Astrocyte (in vitro differentiated cells and primary cell): ENCODE data around the gene RBP5. TPM values are rescaled to one million over a fixed set of nuclear protein-coding genes. Genes with fewer than 3 reads are reported as not detected.

ENCODE experiments used
- DNase-seq: peaks from one replicate; pipeline ENCODE4 v3.0.0-alpha.2; 2010; ENCODE audit warnings: low read depth
- FAIRE-seq: peaks from 2 replicates; lab custom pipeline; 2011; peaks lifted over from hg19 to GRCh38; lab: Jason Lieb, UNC
- H2AFZ ChIP-seq: 2 replicates; pipeline ENCODE4 v1.6.0; 2012; ENCODE audit warnings: low read depth, low read length, inconsistent platforms
- H3K27ac ChIP-seq: 2 replicates; pipeline ENCODE4 v1.5.1; 2011; ENCODE audit warnings: low read depth, low read length, inconsistent platforms
- H3K27me3 ChIP-seq: 2 replicates; pipeline ENCODE4 v1.6.0; 2011; ENCODE audit warnings: low read length, inconsistent platforms; ENCODE audit not compliant: insufficient read depth
- H3K36me3 ChIP-seq: 2 replicates; pipeline ENCODE4 v1.5.1; 2011; ENCODE audit warnings: low read length, inconsistent platforms; ENCODE audit not compliant: insufficient read depth
- H3K4me1 ChIP-seq: 2 replicates; pipeline ENCODE4 v1.5.1; 2011; ENCODE audit warnings: low read length, inconsistent platforms; ENCODE audit not compliant: insufficient read depth
- H3K4me2 ChIP-seq: 2 replicates; pipeline ENCODE4 v1.6.0; 2012; ENCODE audit warnings: low read length, inconsistent platforms
- H3K4me3 ChIP-seq: 2 replicates; pipeline ENCODE4 v1.5.1; 2011; ENCODE audit warnings: low read depth, mild to moderate bottlenecking, low read length, inconsistent platforms; ENCODE audit not compliant: insufficient read depth
- H3K79me2 ChIP-seq: 2 replicates; pipeline ENCODE4 v1.6.0; 2012; ENCODE audit warnings: mild to moderate bottlenecking, low read length, inconsistent platforms; ENCODE audit not compliant: insufficient read depth
- H3K9ac ChIP-seq: 2 replicates; pipeline ENCODE4 v1.6.0; 2012; ENCODE audit warnings: mild to moderate bottlenecking, low read length, inconsistent platforms
- H3K9me3 ChIP-seq: 2 replicates; pipeline ENCODE4 v1.5.1; 2012; ENCODE audit warnings: low read depth, mild to moderate bottlenecking, low read length, inconsistent platforms; ENCODE audit not compliant: insufficient read depth
- H4K20me1 ChIP-seq: 2 replicates; pipeline ENCODE4 v1.6.0; 2012; ENCODE audit warnings: low read length, inconsistent platforms; ENCODE audit not compliant: insufficient read depth
- H3K27ac Mint-ChIP-seq: one replicate; pipeline ENCODE4 v1.8.0; 2021; ENCODE audit warnings: mild to moderate bottlenecking, mixed read lengths; ENCODE audit not compliant: unreplicated experiment
- H3K27me3 Mint-ChIP-seq: one replicate; pipeline ENCODE4 v1.8.0; 2021; ENCODE audit warnings: low read depth, mixed read lengths; ENCODE audit not compliant: unreplicated experiment
- H3K36me3 Mint-ChIP-seq: one replicate; pipeline ENCODE4 v1.8.0; 2021; ENCODE audit warnings: low read depth, mixed read lengths; ENCODE audit not compliant: unreplicated experiment
- H3K4me1 Mint-ChIP-seq: one replicate; pipeline ENCODE4 v1.8.0; 2021; ENCODE audit warnings: low read depth, mixed read lengths; ENCODE audit not compliant: unreplicated experiment
- H3K4me3 Mint-ChIP-seq: one replicate; pipeline ENCODE4 v1.8.0; 2021; ENCODE audit warnings: mild to moderate bottlenecking, moderate library complexity, mixed read lengths; ENCODE audit not compliant: unreplicated experiment
- H3K9me3 Mint-ChIP-seq: one replicate; pipeline ENCODE4 v1.8.0; 2021; ENCODE audit warnings: mild to moderate bottlenecking, mixed read lengths; ENCODE audit not compliant: unreplicated experiment
- CTCF ChIP-seq: IDR thresholded peaks from 2 replicates; pipeline ENCODE4 v1.5.1; 2011; ENCODE audit warnings: low read depth, mild to moderate bottlenecking, inconsistent platforms, low read length, moderate library complexity; ENCODE audit not compliant: insufficient read depth
- EZH2 ChIP-seq: IDR thresholded peaks from 2 replicates; pipeline ENCODE4 v1.6.1; 2012; ENCODE audit warnings: mild to moderate bottlenecking, low read length, inconsistent platforms; ENCODE audit not compliant: insufficient read depth
- total RNA-seq: library from RNA; stranded (reverse); gene quantifications from 2 replicates; pipeline ENCODE4 v1.2.1, GENCODE V29; 2021

Gene RBP5
- total RNA-seq, 1 donor from 2014 or later, result not detected

- peaks cover 6% of the 10 kb centered on the region for H3K36me3 Mint-ChIP-seq
- Histone ChIP-seq H3K4me2 (no peak overlapping the region), H3K4me1 (peaks cover 5% of the 10 kb centered on the region), H2AFZ (peak overlapping the region; percentile 65), H3K36me3 (no peaks in the 10 kb centered on the region), H3K27me3 (peaks cover 9% of the 10 kb centered on the region), H3K79me2 (no peaks in the 10 kb centered on the region), H3K27ac (no peak overlapping the region), H3K4me3 (no peak overlapping the region), H3K9ac (no peak overlapping the region), H3K9me3 (no peaks in the 10 kb centered on the region), H4K20me1 (no peaks in the 10 kb centered on the region)
- H3K4me1 Mint-ChIP-seq, result no peaks in the 10 kb centered on the region
- H3K27ac Mint-ChIP-seq, result no peak overlapping the region
- H3K9me3 Mint-ChIP-seq, result peaks cover 2% of the 10 kb centered on the region
- FAIRE-seq, result no peak
- peaks cover 27% of the 10 kb centered on the region for H3K27me3 Mint-ChIP-seq
- DNase-seq, result no peak
- H3K4me3 Mint-ChIP-seq, result no peak overlapping the region
- TF ChIP-seq CTCF (no peak), EZH2 (no peak)
Measured at GRCh38 chr12:7092986-7093460, 35.7 kb downstream of the RBP5 start.

- peak within 1 kb of the TSS; percentile 86 for H3K4me2 ChIP-seq
- H3K36me3 Mint-ChIP-seq, result peaks cover 2% of the 10 kb centered on the region
- H2AFZ ChIP-seq, result peak within 1 kb of the TSS; percentile 93
- peak within 1 kb of the TSS; percentile 56 for H3K4me3 ChIP-seq
- no peak within 1 kb of the TSS for H3K27ac ChIP-seq
- peaks cover 5% of the 10 kb centered on the region for H3K4me1 ChIP-seq
- H3K27me3 Mint-ChIP-seq, result peaks cover 31% of the 10 kb centered on the region
- peaks cover 9% of the 10 kb centered on the region for H3K27me3 ChIP-seq
- no peaks in the 10 kb centered on the region for H4K20me1 ChIP-seq
- peak within 1 kb of the TSS; percentile 73 for H3K9ac ChIP-seq
- H3K27ac Mint-ChIP-seq, result peak within 1 kb of the TSS; percentile 58
- H3K9me3 ChIP-seq, result no peaks in the 10 kb centered on the region
- H3K9me3 Mint-ChIP-seq, result peaks cover 2% of the 10 kb centered on the region
- no peak for FAIRE-seq
- H3K4me3 Mint-ChIP-seq, result peak within 1 kb of the TSS; percentile 40
- TF ChIP-seq CTCF (peak; percentile 79), EZH2 (no peak)
- peak; percentile 82 for DNase-seq
- H3K36me3 ChIP-seq, result no peaks in the 10 kb centered on the region
- no peaks in the 10 kb centered on the region for H3K79me2 ChIP-seq
- no peaks in the 10 kb centered on the region for H3K4me1 Mint-ChIP-seq
Measured at GRCh38 chr12:7092229-7092985, 36.3 kb downstream of the RBP5 start, which contains the start of gene C1R. TSS of gene C1R (minus strand) at chr12:7092445. CDS start at chr12:7092388, 57 bp downstream.
